Astrocyte (in vitro differentiated cells and primary cell): ENCODE data around the gene LAMP1. TPM values are rescaled to one million over a fixed set of nuclear protein-coding genes. Genes with fewer than 3 reads are reported as not detected.

Experiments
- DNase-seq: peaks from one replicate; pipeline ENCODE4 v3.0.0-alpha.2; 2010; ENCODE audit warnings: low read depth
- FAIRE-seq: peaks from 2 replicates; lab custom pipeline; 2011; peaks lifted over from hg19 to GRCh38; lab: Jason Lieb, UNC
- H2AFZ ChIP-seq: 2 replicates; pipeline ENCODE4 v1.6.0; 2012; ENCODE audit warnings: low read depth, low read length, inconsistent platforms
- H3K27ac ChIP-seq: 2 replicates; pipeline ENCODE4 v1.5.1; 2011; ENCODE audit warnings: low read depth, low read length, inconsistent platforms
- H3K27me3 ChIP-seq: 2 replicates; pipeline ENCODE4 v1.6.0; 2011; ENCODE audit warnings: low read length, inconsistent platforms; ENCODE audit not compliant: insufficient read depth
- H3K36me3 ChIP-seq: 2 replicates; pipeline ENCODE4 v1.5.1; 2011; ENCODE audit warnings: low read length, inconsistent platforms; ENCODE audit not compliant: insufficient read depth
- H3K4me1 ChIP-seq: 2 replicates; pipeline ENCODE4 v1.5.1; 2011; ENCODE audit warnings: low read length, inconsistent platforms; ENCODE audit not compliant: insufficient read depth
- H3K4me2 ChIP-seq: 2 replicates; pipeline ENCODE4 v1.6.0; 2012; ENCODE audit warnings: low read length, inconsistent platforms
- H3K4me3 ChIP-seq: 2 replicates; pipeline ENCODE4 v1.5.1; 2011; ENCODE audit warnings: low read depth, mild to moderate bottlenecking, low read length, inconsistent platforms; ENCODE audit not compliant: insufficient read depth
- H3K79me2 ChIP-seq: 2 replicates; pipeline ENCODE4 v1.6.0; 2012; ENCODE audit warnings: mild to moderate bottlenecking, low read length, inconsistent platforms; ENCODE audit not compliant: insufficient read depth
- H3K9ac ChIP-seq: 2 replicates; pipeline ENCODE4 v1.6.0; 2012; ENCODE audit warnings: mild to moderate bottlenecking, low read length, inconsistent platforms
- H3K9me3 ChIP-seq: 2 replicates; pipeline ENCODE4 v1.5.1; 2012; ENCODE audit warnings: low read depth, mild to moderate bottlenecking, low read length, inconsistent platforms; ENCODE audit not compliant: insufficient read depth
- H4K20me1 ChIP-seq: 2 replicates; pipeline ENCODE4 v1.6.0; 2012; ENCODE audit warnings: low read length, inconsistent platforms; ENCODE audit not compliant: insufficient read depth
- H3K27ac Mint-ChIP-seq: one replicate; pipeline ENCODE4 v1.8.0; 2021; ENCODE audit warnings: mild to moderate bottlenecking, mixed read lengths; ENCODE audit not compliant: unreplicated experiment
- H3K27me3 Mint-ChIP-seq: one replicate; pipeline ENCODE4 v1.8.0; 2021; ENCODE audit warnings: low read depth, mixed read lengths; ENCODE audit not compliant: unreplicated experiment
- H3K36me3 Mint-ChIP-seq: one replicate; pipeline ENCODE4 v1.8.0; 2021; ENCODE audit warnings: low read depth, mixed read lengths; ENCODE audit not compliant: unreplicated experiment
- H3K4me1 Mint-ChIP-seq: one replicate; pipeline ENCODE4 v1.8.0; 2021; ENCODE audit warnings: low read depth, mixed read lengths; ENCODE audit not compliant: unreplicated experiment
- H3K4me3 Mint-ChIP-seq: one replicate; pipeline ENCODE4 v1.8.0; 2021; ENCODE audit warnings: mild to moderate bottlenecking, moderate library complexity, mixed read lengths; ENCODE audit not compliant: unreplicated experiment
- H3K9me3 Mint-ChIP-seq: one replicate; pipeline ENCODE4 v1.8.0; 2021; ENCODE audit warnings: mild to moderate bottlenecking, mixed read lengths; ENCODE audit not compliant: unreplicated experiment
- EZH2 ChIP-seq: IDR thresholded peaks from 2 replicates; pipeline ENCODE4 v1.6.1; 2012; ENCODE audit warnings: mild to moderate bottlenecking, low read length, inconsistent platforms; ENCODE audit not compliant: insufficient read depth
- total RNA-seq: library from RNA; stranded (reverse); gene quantifications from 2 replicates; pipeline ENCODE4 v1.2.1, GENCODE V29; 2021
- TF ChIP-seq, protein P1 (sequence below): IDR thresholded peaks from 2 replicates; pipeline ENCODE4 v1.5.1; 2011; ENCODE audit warnings: low read depth, mild to moderate bottlenecking, inconsistent platforms, low read length, moderate library complexity; ENCODE audit not compliant: insufficient read depth

LAMP1 gene
- total RNA-seq, 1 donor from 2014 or later = 313 TPM

DNA sequence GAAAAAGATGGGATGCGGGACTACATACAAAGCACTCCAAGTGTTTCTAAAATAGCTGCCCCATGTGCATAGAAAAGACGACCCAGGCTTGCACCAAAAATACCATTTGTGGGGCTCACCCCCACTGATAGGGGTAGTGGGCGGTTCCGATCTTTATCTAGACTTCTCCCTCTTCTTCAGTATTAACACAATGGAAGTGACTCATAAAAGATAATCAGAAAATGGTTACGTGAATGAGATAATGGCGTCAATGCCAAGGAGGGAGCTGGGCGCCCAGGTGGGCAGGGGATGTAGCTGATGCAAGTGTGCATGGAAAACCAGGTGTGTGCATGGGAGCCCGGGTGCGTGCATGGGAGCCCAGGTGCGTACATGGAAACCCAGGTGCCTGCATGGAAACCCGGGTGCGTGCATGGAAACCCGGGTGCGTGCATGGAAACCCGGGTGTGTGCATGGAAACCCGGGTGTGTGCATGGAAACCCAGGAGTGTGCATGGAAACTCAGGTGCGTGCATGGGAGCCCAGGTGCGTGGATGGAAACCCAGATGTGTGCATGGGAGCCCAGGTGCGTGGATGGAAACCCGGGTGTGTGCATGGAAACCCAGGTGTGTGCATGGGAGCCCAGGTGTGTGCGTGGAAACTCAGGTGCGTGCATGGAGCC is 32.7 kb downstream of the LAMP1 start:
- Histone ChIP-seq H3K79me2 (no peaks in the 10 kb centered on the region), H4K20me1 (no peaks in the 10 kb centered on the region), H3K4me2 (no peak overlapping the region), H3K9me3 (no peaks in the 10 kb centered on the region), H2AFZ (no peak overlapping the region), H3K36me3 (no peaks in the 10 kb centered on the region), H3K27ac (no peak overlapping the region), H3K4me3 (no peak overlapping the region), H3K9ac (no peak overlapping the region), H3K27me3 (no peaks in the 10 kb centered on the region), H3K4me1 (no peaks in the 10 kb centered on the region)
- TF ChIP-seq EZH2 = no peak
- TF ChIP-seq, protein P1, sequence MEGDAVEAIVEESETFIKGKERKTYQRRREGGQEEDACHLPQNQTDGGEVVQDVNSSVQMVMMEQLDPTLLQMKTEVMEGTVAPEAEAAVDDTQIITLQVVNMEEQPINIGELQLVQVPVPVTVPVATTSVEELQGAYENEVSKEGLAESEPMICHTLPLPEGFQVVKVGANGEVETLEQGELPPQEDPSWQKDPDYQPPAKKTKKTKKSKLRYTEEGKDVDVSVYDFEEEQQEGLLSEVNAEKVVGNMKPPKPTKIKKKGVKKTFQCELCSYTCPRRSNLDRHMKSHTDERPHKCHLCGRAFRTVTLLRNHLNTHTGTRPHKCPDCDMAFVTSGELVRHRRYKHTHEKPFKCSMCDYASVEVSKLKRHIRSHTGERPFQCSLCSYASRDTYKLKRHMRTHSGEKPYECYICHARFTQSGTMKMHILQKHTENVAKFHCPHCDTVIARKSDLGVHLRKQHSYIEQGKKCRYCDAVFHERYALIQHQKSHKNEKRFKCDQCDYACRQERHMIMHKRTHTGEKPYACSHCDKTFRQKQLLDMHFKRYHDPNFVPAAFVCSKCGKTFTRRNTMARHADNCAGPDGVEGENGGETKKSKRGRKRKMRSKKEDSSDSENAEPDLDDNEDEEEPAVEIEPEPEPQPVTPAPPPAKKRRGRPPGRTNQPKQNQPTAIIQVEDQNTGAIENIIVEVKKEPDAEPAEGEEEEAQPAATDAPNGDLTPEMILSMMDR = no peak
- Mint-ChIP-seq H3K27me3 (peaks cover 21% of the 10 kb centered on the region), H3K9me3 (no peaks in the 10 kb centered on the region), H3K4me3 (no peak overlapping the region), H3K36me3 (peaks cover 3% of the 10 kb centered on the region), H3K4me1 (no peaks in the 10 kb centered on the region), H3K27ac (no peak overlapping the region)
- no peak for FAIRE-seq
- no peak for DNase-seq

- peak overlapping the region; percentile 4 for H3K27ac Mint-ChIP-seq
- no peaks in the 10 kb centered on the region for H3K4me1 ChIP-seq
Measured at GRCh38 chr13:113332615-113333014, 35.6 kb downstream of the LAMP1 start.

More at GRCh38 chr13:113332615-113333014, 35.6 kb downstream of the LAMP1 start:
- Histone ChIP-seq H2AFZ (no peak overlapping the region), H3K9ac (no peak overlapping the region), H3K4me2 (no peak overlapping the region), H3K4me3 (no peak overlapping the region), H4K20me1 (no peaks in the 10 kb centered on the region), H3K9me3 (no peaks in the 10 kb centered on the region), H3K36me3 (no peaks in the 10 kb centered on the region), H3K79me2 (no peaks in the 10 kb centered on the region), H3K27me3 (no peaks in the 10 kb centered on the region), H3K27ac (no peak overlapping the region)
- no peak for DNase-seq
- H3K4me1 Mint-ChIP-seq = no peaks in the 10 kb centered on the region
- no peak overlapping the region for H3K4me3 Mint-ChIP-seq
- H3K9me3 Mint-ChIP-seq = no peaks in the 10 kb centered on the region
- peaks cover 26% of the 10 kb centered on the region for H3K27me3 Mint-ChIP-seq
- no peaks in the 10 kb centered on the region for H3K36me3 Mint-ChIP-seq
- FAIRE-seq = no peak
- TF ChIP-seq, protein P1 = no peak
- no peak for TF ChIP-seq EZH2
